ENCODE measurements around the gene A3GALT2. TPM values are rescaled to one million over a fixed set of nuclear protein-coding genes. Genes with fewer than 3 reads are reported as not detected.
A peak's percentile ranks its signal among the peaks of the same experiment; 100 is the strongest.

Gene A3GALT2
- total RNA-seq, 1 experiment from 2014 or later, result not detected

DNA sequence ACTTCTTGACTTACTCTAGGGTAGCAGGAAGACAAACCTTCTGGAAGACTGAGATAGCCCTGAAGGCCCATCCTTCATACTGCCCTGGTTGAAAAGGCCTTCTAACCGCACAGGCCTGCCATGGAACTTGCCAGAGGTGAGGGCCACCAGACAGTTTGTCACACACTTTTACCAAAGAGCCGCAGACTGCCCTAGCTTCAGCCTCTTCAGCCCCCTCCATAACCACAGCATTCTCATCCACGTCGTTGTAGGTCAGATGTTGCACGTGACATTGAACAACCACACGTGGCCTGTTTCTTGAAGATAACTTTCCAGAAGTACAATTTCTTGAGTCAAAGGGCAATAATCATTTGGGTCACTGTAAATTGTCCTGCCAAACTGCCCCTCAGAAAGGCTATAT lies 45.7 kb downstream of the A3GALT2 start:
- no peak overlapping the region for H3K4me2 ChIP-seq (ENCODE audit: low read depth, low read length, poor library complexity, severe bottlenecking)

DNA sequence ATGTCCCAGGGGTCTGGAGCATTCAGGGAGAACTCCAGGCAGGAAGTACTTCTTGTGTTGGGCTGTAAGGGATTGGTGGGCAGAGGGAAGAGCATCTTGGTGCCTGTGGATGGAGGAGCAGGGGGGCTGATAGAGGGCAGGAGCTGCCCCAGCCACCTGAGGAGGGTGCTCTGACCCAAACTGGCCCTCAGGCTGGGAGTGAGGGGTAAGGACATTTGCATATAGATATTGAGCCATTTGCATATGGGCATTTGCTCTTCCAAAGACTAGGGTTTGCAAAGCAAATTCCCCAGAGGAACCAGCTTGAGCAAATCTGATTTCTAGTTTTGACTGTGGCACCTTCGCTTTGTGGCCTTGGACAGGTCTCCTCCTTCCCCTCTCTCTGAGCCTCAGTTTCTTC lies 46.5 kb downstream of the A3GALT2 start:
- H3K4me3 ChIP-seq (ENCODE audit: low read length), result peak overlapping the region; percentile 1; the same call in 1 of the 2 replicates
- H3K27ac ChIP-seq (ENCODE audit: low read length), result peak overlapping the region; percentile 21; the same call in 1 of the 2 replicates
- no peak overlapping the region for H2AFZ ChIP-seq (ENCODE audit: low read length)
- H3K36me3 ChIP-seq (ENCODE audit: insufficient read depth, low read length), result no peaks in the 10 kb centered on the region
- H4K20me1 ChIP-seq (ENCODE audit: insufficient read depth, low read depth, low read length), result no peaks in the 10 kb centered on the region
- peak overlapping the region; percentile 37 for H3K4me2 ChIP-seq (ENCODE audit: low read depth, low read length, poor library complexity, severe bottlenecking)
- no peaks in the 10 kb centered on the region for H3K9me2 ChIP-seq (replicated peaks; ENCODE audit: insufficient read depth, low read length)
- peak; percentile 70 for DNase-seq
- peaks cover 27% of the 10 kb centered on the region for H3K4me1 ChIP-seq (ENCODE audit: low read length)
- H3K27me3 ChIP-seq (ENCODE audit: low read length), result no peaks in the 10 kb centered on the region
- no peak overlapping the region for H3K9ac ChIP-seq (ENCODE audit: low read length)
- H3K79me2 ChIP-seq (ENCODE audit: low read length), result no peaks in the 10 kb centered on the region
- no peaks in the 10 kb centered on the region for H3K9me3 ChIP-seq (ENCODE audit: low read length)

More for the DNA sequence above, 45.7 kb downstream of the A3GALT2 start:
- H3K27me3 ChIP-seq (ENCODE audit: low read length), result no peaks in the 10 kb centered on the region
- H3K79me2 ChIP-seq (ENCODE audit: low read length), result no peaks in the 10 kb centered on the region
- no peak overlapping the region for H3K27ac ChIP-seq (ENCODE audit: low read length)
- no peak overlapping the region for H2AFZ ChIP-seq (ENCODE audit: low read length)
- peaks cover 27% of the 10 kb centered on the region for H3K4me1 ChIP-seq (ENCODE audit: low read length)
- H4K20me1 ChIP-seq (ENCODE audit: insufficient read depth, low read depth, low read length), result no peaks in the 10 kb centered on the region
- no peak overlapping the region for H3K4me3 ChIP-seq (ENCODE audit: low read length)
- H3K36me3 ChIP-seq (ENCODE audit: insufficient read depth, low read length), result no peaks in the 10 kb centered on the region
- no peaks in the 10 kb centered on the region for H3K9me3 ChIP-seq (ENCODE audit: low read length)
- no peak overlapping the region for H3K9ac ChIP-seq (ENCODE audit: low read length)
- no peaks in the 10 kb centered on the region for H3K9me2 ChIP-seq (replicated peaks; ENCODE audit: insufficient read depth, low read length)
- DNase-seq, result no peak

DNA sequence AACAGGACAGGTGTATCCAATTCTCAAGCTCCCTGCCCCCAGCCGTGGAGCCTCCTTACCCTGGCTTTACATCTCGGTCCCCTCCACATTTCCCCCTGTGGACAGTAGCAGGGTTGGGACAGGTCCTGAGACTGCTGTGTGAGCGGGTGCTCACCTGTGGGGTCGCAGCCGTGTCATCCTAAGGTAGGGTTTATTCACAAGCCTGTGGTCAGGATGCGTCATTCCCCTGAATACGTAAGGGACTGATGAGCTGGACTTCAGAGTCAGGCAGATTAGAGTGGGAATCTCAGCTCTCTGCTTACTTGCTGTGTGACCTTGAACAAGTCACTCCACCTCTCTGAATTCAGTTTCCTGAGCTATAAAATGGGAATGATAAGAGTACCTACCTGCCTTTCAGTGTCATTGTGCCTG lies 46.9 kb downstream of the A3GALT2 start:
- Histone ChIP-seq H3K79me2 (ENCODE audit: low read length) (no peaks in the 10 kb centered on the region), H3K4me2 (ENCODE audit: low read depth, low read length, poor library complexity, severe bottlenecking) (peak overlapping the region; percentile 37), H2AFZ (ENCODE audit: low read length) (no peak overlapping the region), H3K9me3 (ENCODE audit: low read length) (no peaks in the 10 kb centered on the region), H3K9me2 (replicated peaks; ENCODE audit: insufficient read depth, low read length) (no peaks in the 10 kb centered on the region), H3K4me3 (ENCODE audit: low read length) (peak overlapping the region; percentile 1; the same call in 1 of the 2 replicates), H3K9ac (ENCODE audit: low read length) (no peak overlapping the region), H4K20me1 (ENCODE audit: insufficient read depth, low read depth, low read length) (no peaks in the 10 kb centered on the region), H3K4me1 (ENCODE audit: low read length) (peaks cover 27% of the 10 kb centered on the region), H3K27me3 (ENCODE audit: low read length) (no peaks in the 10 kb centered on the region), H3K27ac (ENCODE audit: low read length) (no peak overlapping the region), H3K36me3 (ENCODE audit: insufficient read depth, low read length) (no peaks in the 10 kb centered on the region)
- DNase-seq, result no peak

DNA sequence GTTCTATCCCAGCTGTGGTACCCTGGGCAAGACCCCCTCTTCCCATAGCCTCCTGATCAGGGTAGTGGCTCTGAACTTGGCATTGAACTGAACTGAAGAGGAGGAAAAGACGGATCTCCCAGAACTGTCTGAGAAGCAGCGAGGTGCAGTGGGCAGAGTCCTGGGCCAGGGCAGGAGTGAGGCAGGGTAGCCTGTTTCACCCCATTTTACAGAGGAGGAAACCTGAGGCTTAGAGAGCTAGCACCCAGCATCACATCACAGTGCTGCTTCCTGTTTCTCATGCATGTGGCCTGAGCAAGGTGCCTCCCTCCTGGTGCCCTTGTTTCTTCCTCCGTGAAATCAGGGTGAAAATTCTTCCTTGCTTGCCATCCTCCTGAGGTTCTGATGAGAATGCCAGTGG lies 47.5 kb downstream of the A3GALT2 start:
- H3K4me1 ChIP-seq (ENCODE audit: low read length), result peaks cover 24% of the 10 kb centered on the region
- no peaks in the 10 kb centered on the region for H3K27me3 ChIP-seq (ENCODE audit: low read length)
- no peak overlapping the region for H3K4me3 ChIP-seq (ENCODE audit: low read length)
- H3K9me2 ChIP-seq (replicated peaks; ENCODE audit: insufficient read depth, low read length), result no peaks in the 10 kb centered on the region
- no peaks in the 10 kb centered on the region for H3K79me2 ChIP-seq (ENCODE audit: low read length)
- no peak for DNase-seq
- no peaks in the 10 kb centered on the region for H3K36me3 ChIP-seq (ENCODE audit: insufficient read depth, low read length)
- no peaks in the 10 kb centered on the region for H4K20me1 ChIP-seq (ENCODE audit: insufficient read depth, low read depth, low read length)
- no peak overlapping the region for H3K4me2 ChIP-seq (ENCODE audit: low read depth, low read length, poor library complexity, severe bottlenecking)
- H3K9me3 ChIP-seq (ENCODE audit: low read length), result no peaks in the 10 kb centered on the region
- H3K9ac ChIP-seq (ENCODE audit: low read length), result no peak overlapping the region
- no peak overlapping the region for H3K27ac ChIP-seq (ENCODE audit: low read length)
- no peak overlapping the region for H2AFZ ChIP-seq (ENCODE audit: low read length)

DNA sequence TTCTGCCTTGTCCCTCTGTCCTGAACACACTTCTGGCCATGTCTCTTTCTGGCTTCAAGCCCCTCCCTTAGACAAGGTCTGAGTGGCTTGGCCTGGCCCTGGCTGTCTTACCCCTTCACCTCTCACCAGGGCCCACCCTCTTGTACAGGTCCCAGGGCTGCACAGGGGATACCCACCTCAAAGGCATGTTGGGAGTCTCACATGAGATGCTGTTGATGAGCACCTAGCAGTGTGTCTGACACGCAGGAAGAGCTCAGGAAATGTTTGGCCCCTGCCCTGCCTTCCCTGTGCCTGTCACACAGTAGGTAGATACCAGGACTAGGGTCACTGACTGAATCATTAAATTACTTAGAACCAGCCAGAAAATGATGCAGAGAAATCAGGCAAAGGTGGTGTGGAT lies 48.0 kb downstream of the A3GALT2 start:
- H4K20me1 ChIP-seq (ENCODE audit: insufficient read depth, low read depth, low read length), result no peaks in the 10 kb centered on the region
- H3K27ac ChIP-seq (ENCODE audit: low read length), result no peak overlapping the region

DNA sequence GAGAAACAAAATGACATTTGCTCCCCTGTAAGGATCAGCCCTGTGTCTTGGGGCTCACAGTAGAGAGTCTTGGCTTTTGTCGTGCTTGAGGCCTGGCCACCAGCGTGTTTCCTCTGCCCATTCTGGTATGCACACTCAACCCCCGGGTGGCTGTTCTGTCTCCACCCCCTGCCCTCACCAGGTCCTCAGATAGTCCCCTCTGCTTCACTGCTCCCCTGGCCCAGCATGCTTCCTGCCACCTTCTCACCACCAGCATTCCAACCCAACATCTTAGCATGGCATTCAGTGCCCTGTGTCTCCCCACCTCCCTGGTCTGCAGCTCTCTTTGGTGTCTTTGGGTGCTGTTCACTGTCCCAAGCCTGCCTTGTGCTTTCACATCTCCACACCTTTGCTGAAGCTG lies 48.4 kb downstream of the A3GALT2 start:
- H3K9ac ChIP-seq (ENCODE audit: low read length), result no peak overlapping the region
- H3K27ac ChIP-seq (ENCODE audit: low read length), result no peak overlapping the region
- no peaks in the 10 kb centered on the region for H3K9me2 ChIP-seq (replicated peaks; ENCODE audit: insufficient read depth, low read length)
- no peaks in the 10 kb centered on the region for H3K27me3 ChIP-seq (ENCODE audit: low read length)
- no peak overlapping the region for H3K4me2 ChIP-seq (ENCODE audit: low read depth, low read length, poor library complexity, severe bottlenecking)
- no peak for DNase-seq
- no peaks in the 10 kb centered on the region for H3K9me3 ChIP-seq (ENCODE audit: low read length)
- H3K36me3 ChIP-seq (ENCODE audit: insufficient read depth, low read length), result no peaks in the 10 kb centered on the region
- H3K79me2 ChIP-seq (ENCODE audit: low read length), result no peaks in the 10 kb centered on the region
- H3K4me1 ChIP-seq (ENCODE audit: low read length), result peaks cover 21% of the 10 kb centered on the region
- no peak overlapping the region for H3K4me3 ChIP-seq (ENCODE audit: low read length)
- H4K20me1 ChIP-seq (ENCODE audit: insufficient read depth, low read depth, low read length), result no peaks in the 10 kb centered on the region
- no peak overlapping the region for H2AFZ ChIP-seq (ENCODE audit: low read length)

More for the DNA sequence above, 48.0 kb downstream of the A3GALT2 start:
- Histone ChIP-seq H3K36me3 (ENCODE audit: insufficient read depth, low read length) (no peaks in the 10 kb centered on the region), H3K27me3 (ENCODE audit: low read length) (no peaks in the 10 kb centered on the region), H3K4me3 (ENCODE audit: low read length) (no peak overlapping the region), H3K9me2 (replicated peaks; ENCODE audit: insufficient read depth, low read length) (no peaks in the 10 kb centered on the region), H3K4me1 (ENCODE audit: low read length) (peaks cover 20% of the 10 kb centered on the region), H3K79me2 (ENCODE audit: low read length) (no peaks in the 10 kb centered on the region), H3K9me3 (ENCODE audit: low read length) (no peaks in the 10 kb centered on the region), H2AFZ (ENCODE audit: low read length) (no peak overlapping the region), H3K9ac (ENCODE audit: low read length) (no peak overlapping the region), H3K4me2 (ENCODE audit: low read depth, low read length, poor library complexity, severe bottlenecking) (no peak overlapping the region)
- no peak for DNase-seq

DNA sequence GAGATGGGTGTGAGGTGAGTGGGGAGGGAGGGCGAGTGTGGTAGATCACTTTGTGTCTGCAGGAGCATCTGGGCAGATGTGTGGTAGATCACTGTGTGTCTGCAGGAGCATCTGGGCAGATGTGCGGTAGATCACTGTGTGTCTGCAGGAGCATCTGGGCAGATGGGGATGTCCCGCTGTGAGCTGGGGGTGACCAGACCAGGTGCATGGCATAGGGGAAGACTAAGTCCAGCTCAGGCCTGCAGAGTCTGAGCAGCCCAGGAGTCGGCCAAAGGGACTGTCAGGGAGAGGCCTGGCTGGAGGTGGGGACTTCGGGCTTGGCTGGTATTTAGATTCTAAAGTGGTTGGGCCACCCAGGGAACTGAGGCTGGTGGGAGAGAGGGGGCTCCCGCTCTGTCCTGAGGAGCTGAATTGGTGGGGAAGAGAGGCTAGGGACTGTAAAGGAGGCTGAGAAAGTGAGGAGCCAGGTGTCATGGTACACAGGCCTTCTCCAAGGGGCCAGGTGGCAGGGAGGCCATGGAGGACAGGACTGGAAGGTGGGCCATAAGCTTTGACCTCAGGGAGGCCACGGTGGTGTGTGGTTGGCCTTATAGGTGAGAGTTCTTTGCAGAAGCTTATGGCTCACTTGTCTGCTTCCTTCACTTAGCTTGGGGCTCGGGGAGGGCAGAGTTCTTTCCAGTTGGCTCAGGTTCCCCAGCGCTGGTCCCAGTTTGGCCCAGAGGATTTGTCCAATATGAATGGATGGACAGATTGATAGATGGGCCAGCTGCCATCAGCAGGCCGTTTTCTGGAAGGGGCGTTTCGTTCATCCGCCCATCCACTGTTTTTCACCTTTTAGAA lies 49.0 kb downstream of the A3GALT2 start:
- no peak overlapping the region for H3K27ac ChIP-seq (ENCODE audit: low read length)
- H3K9me3 ChIP-seq (ENCODE audit: low read length), result no peaks in the 10 kb centered on the region
- no peaks in the 10 kb centered on the region for H3K36me3 ChIP-seq (ENCODE audit: insufficient read depth, low read length)
- peaks cover 27% of the 10 kb centered on the region for H3K4me1 ChIP-seq (ENCODE audit: low read length)
- H4K20me1 ChIP-seq (ENCODE audit: insufficient read depth, low read depth, low read length), result no peaks in the 10 kb centered on the region
- DNase-seq, result no peak
- H3K9me2 ChIP-seq (replicated peaks; ENCODE audit: insufficient read depth, low read length), result no peaks in the 10 kb centered on the region
- H2AFZ ChIP-seq (ENCODE audit: low read length), result no peak overlapping the region
- no peak overlapping the region for H3K4me2 ChIP-seq (ENCODE audit: low read depth, low read length, poor library complexity, severe bottlenecking)
- no peak overlapping the region for H3K4me3 ChIP-seq (ENCODE audit: low read length)
- no peaks in the 10 kb centered on the region for H3K79me2 ChIP-seq (ENCODE audit: low read length)
- H3K9ac ChIP-seq (ENCODE audit: low read length), result no peak overlapping the region
- H3K27me3 ChIP-seq (ENCODE audit: low read length), result no peaks in the 10 kb centered on the region

DNA sequence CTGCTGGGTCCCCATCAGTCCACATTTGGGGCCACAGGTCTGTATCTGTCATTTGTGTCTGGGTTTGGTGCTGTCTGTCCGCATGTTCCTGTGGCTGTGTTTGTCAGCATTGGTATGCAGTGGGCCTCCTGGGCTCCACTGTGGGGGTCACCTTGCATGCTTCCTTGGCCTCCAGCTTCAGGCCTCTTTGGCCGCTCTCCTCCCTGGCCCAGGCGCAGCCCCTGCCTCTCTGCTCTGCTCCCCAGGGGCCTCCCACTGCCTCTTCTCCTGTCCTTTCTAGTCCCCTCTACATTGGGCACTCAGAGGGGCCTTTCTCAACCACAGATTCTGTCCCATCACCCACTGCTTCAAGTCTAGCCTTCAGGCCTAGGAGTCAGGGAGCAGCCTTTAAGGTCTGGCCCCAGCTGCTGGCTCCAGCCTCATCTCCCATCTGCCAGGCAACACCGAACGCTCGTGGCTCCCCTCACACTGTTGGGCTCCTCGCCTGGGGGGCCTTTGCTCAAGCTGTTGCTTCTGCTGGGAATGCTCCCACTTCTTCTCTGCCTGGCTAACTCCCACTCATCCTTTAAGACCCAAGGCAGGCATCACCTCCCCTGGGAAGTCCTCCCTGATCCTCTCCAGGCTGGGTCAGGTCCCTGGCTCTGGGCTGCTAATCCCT lies 50.0 kb downstream of the A3GALT2 start:
- Histone ChIP-seq H3K36me3 (ENCODE audit: insufficient read depth, low read length) (no peaks in the 10 kb centered on the region), H3K4me3 (ENCODE audit: low read length) (no peak overlapping the region), H2AFZ (ENCODE audit: low read length) (no peak overlapping the region), H3K27ac (ENCODE audit: low read length) (no peak overlapping the region), H4K20me1 (ENCODE audit: insufficient read depth, low read depth, low read length) (no peaks in the 10 kb centered on the region), H3K4me2 (ENCODE audit: low read depth, low read length, poor library complexity, severe bottlenecking) (no peak overlapping the region), H3K9me2 (replicated peaks; ENCODE audit: insufficient read depth, low read length) (no peaks in the 10 kb centered on the region), H3K9me3 (ENCODE audit: low read length) (no peaks in the 10 kb centered on the region), H3K9ac (ENCODE audit: low read length) (no peak overlapping the region), H3K79me2 (ENCODE audit: low read length) (no peaks in the 10 kb centered on the region), H3K4me1 (ENCODE audit: low read length) (peaks cover 36% of the 10 kb centered on the region), H3K27me3 (ENCODE audit: low read length) (no peaks in the 10 kb centered on the region)
- DNase-seq, result no peak

All from Karpas-422 (cell line).